Measurements from ENCODE around the gene PITX3.
"Not testable (repeated sequence)": the region's sequence is repeated elsewhere in the genome, so short reads cannot be mapped to it uniquely, and the experiment has no call there.

The PITX3 gene

DNA sequence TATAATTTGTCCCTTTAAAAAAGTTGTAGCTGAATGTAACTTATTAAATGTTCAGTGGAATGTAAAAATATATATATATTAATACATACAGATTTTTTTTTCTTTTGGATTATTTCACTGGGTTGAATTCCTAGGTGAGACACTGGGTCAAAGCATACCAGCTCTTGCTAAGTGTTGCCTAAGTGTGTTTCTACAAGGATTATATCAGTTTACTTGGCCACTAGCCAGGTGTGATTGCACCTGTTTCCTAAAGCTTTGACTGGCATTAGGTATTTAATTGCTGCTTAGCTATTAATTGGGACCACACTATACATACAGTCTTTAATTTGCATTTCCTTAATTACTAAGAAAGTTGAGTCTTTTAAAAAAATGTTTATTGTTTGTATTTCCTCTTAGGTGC lies 20.7 kb downstream of the PITX3 start:
- TF ChIP-seq, protein P1, sequence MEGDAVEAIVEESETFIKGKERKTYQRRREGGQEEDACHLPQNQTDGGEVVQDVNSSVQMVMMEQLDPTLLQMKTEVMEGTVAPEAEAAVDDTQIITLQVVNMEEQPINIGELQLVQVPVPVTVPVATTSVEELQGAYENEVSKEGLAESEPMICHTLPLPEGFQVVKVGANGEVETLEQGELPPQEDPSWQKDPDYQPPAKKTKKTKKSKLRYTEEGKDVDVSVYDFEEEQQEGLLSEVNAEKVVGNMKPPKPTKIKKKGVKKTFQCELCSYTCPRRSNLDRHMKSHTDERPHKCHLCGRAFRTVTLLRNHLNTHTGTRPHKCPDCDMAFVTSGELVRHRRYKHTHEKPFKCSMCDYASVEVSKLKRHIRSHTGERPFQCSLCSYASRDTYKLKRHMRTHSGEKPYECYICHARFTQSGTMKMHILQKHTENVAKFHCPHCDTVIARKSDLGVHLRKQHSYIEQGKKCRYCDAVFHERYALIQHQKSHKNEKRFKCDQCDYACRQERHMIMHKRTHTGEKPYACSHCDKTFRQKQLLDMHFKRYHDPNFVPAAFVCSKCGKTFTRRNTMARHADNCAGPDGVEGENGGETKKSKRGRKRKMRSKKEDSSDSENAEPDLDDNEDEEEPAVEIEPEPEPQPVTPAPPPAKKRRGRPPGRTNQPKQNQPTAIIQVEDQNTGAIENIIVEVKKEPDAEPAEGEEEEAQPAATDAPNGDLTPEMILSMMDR (IDR thresholded peaks at IDR 0.05; ENCODE audit: control extremely low read depth, extremely low read depth, low read depth, missing control alignments) = no peak
- DNase-seq (ENCODE audit: extremely low spot score) = no peak
- POLR2A ChIA-PET = no interaction called here
- CTCF ChIA-PET = interaction anchor here (1.0 to 4.5 kb wide), 9 partner anchors 10 to 213 kb away, joined by 3 to 57 read pairs (median 6); partner anchors contain the start of gene CUEDC2

DNA sequence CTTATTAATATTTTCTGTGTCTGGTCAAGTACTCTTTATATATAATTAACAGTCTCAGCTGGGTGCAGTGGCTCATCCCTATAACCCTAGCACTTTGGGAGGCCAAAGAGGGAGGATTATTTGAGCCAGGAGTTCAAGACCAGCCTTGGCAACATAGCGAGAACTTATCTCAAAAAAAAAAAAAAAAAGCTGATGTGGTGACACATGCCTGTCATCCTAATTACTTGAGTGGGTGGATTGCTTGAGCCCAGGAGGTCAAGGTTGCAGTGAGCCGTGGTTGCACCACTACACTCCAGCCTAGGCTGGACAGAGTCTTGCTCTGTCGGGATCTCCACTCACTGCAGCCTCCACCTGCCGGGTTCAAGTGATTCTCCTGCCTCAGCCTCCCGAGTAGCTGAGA lies 21.9 kb downstream of the PITX3 start:
- DNase-seq (ENCODE audit: extremely low spot score) = no peak
- ChIA-PET CTCF (interaction anchor here (1.0 to 4.5 kb wide), 8 partner anchors 8 to 180 kb away, joined by 3 to 57 read pairs (median 5); no protein-coding TSS in a partner anchor), POLR2A (interaction anchor here (0.6 kb wide), 1 partner anchor 21 kb away, joined by 3 read pairs; no protein-coding TSS in a partner anchor)
- TF ChIP-seq, protein P1 (IDR thresholded peaks at IDR 0.05; ENCODE audit: control extremely low read depth, extremely low read depth, low read depth, missing control alignments) = no peak

DNA sequence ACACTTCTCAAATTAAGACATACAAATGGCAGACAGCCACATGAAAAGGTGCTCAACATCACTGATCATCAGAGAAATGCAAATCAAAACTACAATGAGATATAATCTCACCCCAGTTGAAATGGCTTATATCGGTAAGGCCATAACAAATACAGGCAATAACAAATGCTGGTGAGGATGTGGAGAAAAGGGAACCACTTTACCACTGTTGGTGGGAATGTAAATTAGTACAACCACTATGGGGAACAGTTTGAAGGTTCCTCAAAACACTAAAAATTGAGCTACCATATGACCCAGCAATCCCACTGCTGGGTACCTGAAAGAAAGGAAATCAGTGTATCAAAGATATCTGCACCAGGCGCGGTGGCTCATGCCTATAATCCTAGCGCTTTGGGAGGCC lies 27.7 kb downstream of the PITX3 start:
- DNase-seq (ENCODE audit: extremely low spot score); POLR2A ChIA-PET: not testable (repeated sequence)
- CTCF ChIA-PET = interaction anchor here (1.0 to 1.3 kb wide), 3 partner anchors 16 to 186 kb away, joined by 3 to 4 read pairs (median 4); no protein-coding TSS in a partner anchor

DNA sequence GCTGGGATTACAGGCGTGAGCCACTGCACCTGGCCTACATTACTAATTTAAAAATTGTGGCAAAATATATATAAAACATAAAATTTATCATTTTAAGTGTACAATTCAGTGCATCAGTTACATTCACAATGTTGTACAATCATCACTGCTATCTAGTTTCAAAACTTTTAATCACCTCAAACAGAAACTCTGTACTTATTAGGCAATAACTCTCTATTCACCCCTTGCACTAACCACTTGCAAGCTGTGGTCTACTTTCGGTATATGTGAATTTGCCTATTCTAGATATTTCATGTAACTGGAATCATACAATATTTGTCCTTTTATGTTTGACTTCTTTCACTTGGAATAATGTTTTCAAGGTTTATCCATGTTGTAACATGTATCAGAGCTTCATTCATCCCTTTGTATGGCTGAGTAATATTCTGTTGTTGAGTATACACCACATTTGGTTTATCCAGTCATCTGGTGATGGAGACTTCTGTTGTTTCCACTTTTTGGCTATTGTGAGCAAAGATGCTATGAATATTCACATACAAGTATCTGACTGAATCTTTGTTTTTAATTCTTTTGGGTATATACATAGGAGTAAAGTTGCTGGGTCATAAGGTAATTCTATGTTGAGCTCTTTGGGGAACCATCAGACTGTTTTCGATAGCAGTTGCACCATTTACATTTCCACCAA lies 29.6 kb downstream of the PITX3 start:
- POLR2A ChIA-PET = no interaction called here
- no peak for DNase-seq (ENCODE audit: extremely low spot score)
- CTCF ChIA-PET = interaction anchor here (0.8 to 1.7 kb wide), 7 partner anchors 10 to 182 kb away, joined by 3 to 9 read pairs (median 3); partner anchors contain the start of gene ELOVL3
- TF ChIP-seq, protein P1 (IDR thresholded peaks at IDR 0.05; ENCODE audit: control extremely low read depth, extremely low read depth, low read depth, missing control alignments) = no peak

DNA sequence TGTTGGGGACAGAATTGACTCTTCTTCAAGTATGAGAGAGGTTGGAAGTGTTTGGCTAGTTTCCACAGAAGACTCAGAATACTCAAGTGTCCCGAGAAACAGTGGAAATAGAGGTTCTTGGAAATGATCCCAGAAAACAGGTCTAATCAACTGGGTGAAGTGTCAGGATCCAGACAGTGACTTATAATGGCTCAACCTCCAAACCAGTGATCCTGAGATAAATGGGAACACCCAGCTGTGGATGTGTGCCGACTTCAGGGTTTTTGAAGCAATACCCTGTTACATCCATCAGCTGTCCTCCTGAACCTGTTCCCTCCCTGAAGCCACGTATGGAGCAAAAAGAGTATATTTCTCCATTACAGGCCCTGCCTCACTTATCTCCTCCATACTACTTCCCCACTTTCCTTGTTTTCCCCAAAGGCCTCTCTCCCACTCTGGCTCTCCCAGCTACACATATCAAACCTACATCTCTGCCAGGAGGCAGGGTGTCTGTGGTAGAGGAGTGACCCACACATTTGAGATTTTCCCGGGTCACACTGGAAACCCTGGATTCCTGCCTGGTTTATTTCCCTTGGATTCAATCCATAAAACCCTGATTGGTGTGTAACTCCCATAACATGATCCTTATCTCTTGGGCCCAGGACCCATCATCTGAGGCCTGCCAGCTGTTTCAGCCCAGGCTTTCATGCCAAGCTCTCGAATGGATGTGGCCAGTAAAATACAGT lies 32.8 kb downstream of the PITX3 start:
- POLR2A ChIA-PET = no interaction called here
- TF ChIP-seq, protein P1 (IDR thresholded peaks at IDR 0.05; ENCODE audit: control extremely low read depth, extremely low read depth, low read depth, missing control alignments) = no peak
- CTCF ChIA-PET = interaction anchor here (0.7 to 2.2 kb wide), 5 partner anchors 12 to 51 kb away, joined by 3 to 9 read pairs (median 8); no protein-coding TSS in a partner anchor
- DNase-seq (ENCODE audit: extremely low spot score) = no peak

DNA sequence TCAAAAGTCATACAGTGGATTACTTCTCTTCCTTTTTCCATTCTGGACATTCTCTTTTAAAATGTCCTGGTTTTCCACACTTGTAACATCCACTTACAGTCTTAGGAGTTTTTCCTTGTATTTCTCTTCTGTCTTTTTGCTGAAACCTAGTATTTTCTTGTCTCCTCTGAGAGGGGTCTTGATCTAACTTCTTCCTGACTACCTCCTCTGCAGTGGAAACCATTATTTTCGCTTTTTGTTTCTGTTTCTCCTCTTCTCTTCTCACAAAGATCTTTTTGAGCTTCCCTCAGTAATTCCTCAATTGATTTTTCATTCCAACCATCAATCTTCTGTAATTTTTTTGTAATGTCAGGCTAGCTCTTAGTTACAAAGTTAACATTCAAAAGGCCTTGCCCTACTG lies 38.9 kb downstream of the PITX3 start:
- POLR2A ChIA-PET = no interaction called here
- TF ChIP-seq, protein P1 (IDR thresholded peaks at IDR 0.05; ENCODE audit: control extremely low read depth, extremely low read depth, low read depth, missing control alignments) = no peak
- no peak for DNase-seq (ENCODE audit: extremely low spot score)
- CTCF ChIA-PET = no interaction called here
